Measurements from ENCODE around the gene TRPM2.
"Not testable (repeated sequence)": the region's sequence is repeated elsewhere in the genome, so short reads cannot be mapped to it uniquely, and the experiment has no call there.

The TRPM2 gene

GRCh38 chr21:44375281-44375651 lies 21.8 kb downstream of the TRPM2 start:
- no peak for DNase-seq (ENCODE audit: low read depth)

- DNase-seq (ENCODE audit: low read depth) = no peak
These were observed 22.4 kb downstream of the TRPM2 start for GRCh38 chr21:44375761-44376241.

- no peak for DNase-seq (ENCODE audit: low read depth)
These were observed 23.2 kb downstream of the TRPM2 start for GRCh38 chr21:44376606-44377005.

- no peak for DNase-seq (ENCODE audit: low read depth)
These were observed 23.9 kb downstream of the TRPM2 start for GRCh38 chr21:44377201-44377921.

- no peak for DNase-seq (ENCODE audit: low read depth)
These were observed 24.7 kb downstream of the TRPM2 start for GRCh38 chr21:44377922-44378645.

GRCh38 chr21:44378646-44379514 lies 25.5 kb downstream of the TRPM2 start:
- DNase-seq (ENCODE audit: low read depth) = no peak

GRCh38 chr21:44379515-44379848 lies 26.1 kb downstream of the TRPM2 start:
- DNase-seq (ENCODE audit: low read depth) = no peak

- no peak for DNase-seq (ENCODE audit: low read depth)
These were observed 26.8 kb downstream of the TRPM2 start for GRCh38 chr21:44379991-44380865.

GRCh38 chr21:44380876-44381275 lies 27.5 kb downstream of the TRPM2 start:
- DNase-seq (ENCODE audit: low read depth) = no peak

GRCh38 chr21:44381874-44382273 lies 28.5 kb downstream of the TRPM2 start:
- DNase-seq (ENCODE audit: low read depth) = no peak

- no peak for DNase-seq (ENCODE audit: low read depth)
These were observed 29.1 kb downstream of the TRPM2 start for GRCh38 chr21:44382536-44382935.

GRCh38 chr21:44383216-44383615 lies 29.8 kb downstream of the TRPM2 start:
- no peak for DNase-seq (ENCODE audit: low read depth)

GRCh38 chr21:44384968-44385367 lies 31.5 kb downstream of the TRPM2 start:
- DNase-seq (ENCODE audit: low read depth) = no peak

GRCh38 chr21:44389335-44389734 lies 35.9 kb downstream of the TRPM2 start:
- no peak for DNase-seq (ENCODE audit: low read depth)

- DNase-seq (ENCODE audit: low read depth) = no peak
These were observed 37.5 kb downstream of the TRPM2 start for GRCh38 chr21:44390886-44391285.

- DNase-seq (ENCODE audit: low read depth) = no peak
These were observed 38.1 kb downstream of the TRPM2 start for GRCh38 chr21:44391345-44392091.

GRCh38 chr21:44392185-44392584 lies 38.8 kb downstream of the TRPM2 start:
- no peak for DNase-seq (ENCODE audit: low read depth)

GRCh38 chr21:44392916-44393315 lies 39.5 kb downstream of the TRPM2 start:
- no peak for DNase-seq (ENCODE audit: low read depth)

- DNase-seq (ENCODE audit: low read depth) = no peak
These were observed 41.3 kb downstream of the TRPM2 start for GRCh38 chr21:44394733-44395132.

- no peak for DNase-seq (ENCODE audit: low read depth)
These were observed 41.8 kb downstream of the TRPM2 start for GRCh38 chr21:44395260-44395659.

- DNase-seq (ENCODE audit: low read depth) = not testable (repeated sequence)
These were observed 43.4 kb downstream of the TRPM2 start for GRCh38 chr21:44396803-44397202.
